ENCODE measurements around the gene SLC25A20. TPM values are rescaled to one million over a fixed set of nuclear protein-coding genes. Genes with fewer than 3 reads are reported as not detected.
"Not testable (repeated sequence)": the region's sequence is repeated elsewhere in the genome, so short reads cannot be mapped to it uniquely, and the experiment has no call there.

SLC25A20 gene
- total RNA-seq, 4 donors from 2014 or later: 8.4 to 83.8 (median 31.7) TPM

DNA sequence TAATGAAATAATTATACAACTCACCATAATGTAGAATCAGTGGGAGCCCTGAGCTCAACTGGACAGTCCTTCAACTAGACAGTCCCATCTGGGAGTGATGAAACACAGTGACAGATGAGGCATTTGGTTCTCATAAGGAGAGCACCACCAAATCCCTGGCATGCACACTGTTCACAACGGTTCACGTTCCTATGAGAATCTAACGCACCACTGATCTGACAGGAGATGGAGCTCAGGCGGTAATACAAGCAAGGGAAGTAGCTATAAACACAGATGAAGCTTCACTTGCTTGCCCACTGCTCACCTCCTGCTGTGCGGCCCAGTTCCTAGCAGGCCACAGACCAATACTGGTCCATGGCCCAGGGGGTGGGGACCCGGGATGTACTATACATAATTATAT lies 68.0 kb downstream of the SLC25A20 start:
- no peak overlapping the region for H3K27ac ChIP-seq
- no peaks in the 10 kb centered on the region for H3K27me3 ChIP-seq
- in situ Hi-C loops (cut with MboI; ENCODE audit: low pct_ligation_motif_present in 1 of 4, low pct_unique_long_range_greater_than_20kb in 1 of 4, low sequenced_read_pairs in 3 of 4): no loop called here
- H3K4me3 ChIP-seq: no peak overlapping the region
- no peak for DNase-seq
- H3K36me3 ChIP-seq: no peaks in the 10 kb centered on the region
- no peak for TF ChIP-seq POLR2AphosphoS5 (IDR thresholded peaks at IDR 0.05)
- TF ChIP-seq EP300 (IDR thresholded peaks at IDR 0.05; ENCODE audit: low read depth): no peak
- TF ChIP-seq, protein P1, sequence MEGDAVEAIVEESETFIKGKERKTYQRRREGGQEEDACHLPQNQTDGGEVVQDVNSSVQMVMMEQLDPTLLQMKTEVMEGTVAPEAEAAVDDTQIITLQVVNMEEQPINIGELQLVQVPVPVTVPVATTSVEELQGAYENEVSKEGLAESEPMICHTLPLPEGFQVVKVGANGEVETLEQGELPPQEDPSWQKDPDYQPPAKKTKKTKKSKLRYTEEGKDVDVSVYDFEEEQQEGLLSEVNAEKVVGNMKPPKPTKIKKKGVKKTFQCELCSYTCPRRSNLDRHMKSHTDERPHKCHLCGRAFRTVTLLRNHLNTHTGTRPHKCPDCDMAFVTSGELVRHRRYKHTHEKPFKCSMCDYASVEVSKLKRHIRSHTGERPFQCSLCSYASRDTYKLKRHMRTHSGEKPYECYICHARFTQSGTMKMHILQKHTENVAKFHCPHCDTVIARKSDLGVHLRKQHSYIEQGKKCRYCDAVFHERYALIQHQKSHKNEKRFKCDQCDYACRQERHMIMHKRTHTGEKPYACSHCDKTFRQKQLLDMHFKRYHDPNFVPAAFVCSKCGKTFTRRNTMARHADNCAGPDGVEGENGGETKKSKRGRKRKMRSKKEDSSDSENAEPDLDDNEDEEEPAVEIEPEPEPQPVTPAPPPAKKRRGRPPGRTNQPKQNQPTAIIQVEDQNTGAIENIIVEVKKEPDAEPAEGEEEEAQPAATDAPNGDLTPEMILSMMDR (IDR thresholded peaks at IDR 0.05): no peak
- no peak for TF ChIP-seq POLR2A (IDR thresholded peaks at IDR 0.05)
- 78 to 80% methylated on average over 1 to 6 of the region's 6 CpGs for WGBS, 2 donors (ENCODE audit: low coverage in 1 of 2)
- H3K9me3 ChIP-seq: no peaks in the 10 kb centered on the region
- intact Hi-C loops (cut with DNase I; ENCODE audit: low total_unique reads): no loop called here
- peaks cover 0 to 9% (median 1%) of the 10 kb centered on the region in 4 donors for H3K4me1 ChIP-seq

DNA sequence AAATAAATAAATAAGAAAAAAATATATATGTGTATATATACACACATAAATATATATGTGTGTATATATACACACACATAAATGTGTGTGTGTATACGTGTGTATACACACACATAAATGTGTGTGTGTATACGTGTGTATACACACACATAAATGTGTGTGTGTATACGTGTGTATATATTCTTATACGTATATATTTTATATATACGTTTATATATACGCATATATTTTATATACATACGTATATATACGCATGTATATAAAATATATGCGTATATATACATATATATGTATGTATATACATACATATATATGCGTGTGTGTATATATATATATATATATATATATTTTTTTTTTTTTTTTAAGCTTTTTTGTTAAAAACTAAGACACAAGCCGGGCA lies 69.2 kb downstream of the SLC25A20 start:
- intact Hi-C loops (cut with DNase I; ENCODE audit: low total_unique reads); in situ Hi-C loops (cut with MboI; ENCODE audit: low pct_ligation_motif_present in 1 of 4, low pct_unique_long_range_greater_than_20kb in 1 of 4, low sequenced_read_pairs in 3 of 4); H3K27ac ChIP-seq; H3K27me3 ChIP-seq; H3K36me3 ChIP-seq; H3K9me3 ChIP-seq; H3K4me1 ChIP-seq; H3K4me3 ChIP-seq; DNase-seq: not testable (repeated sequence)
- 92 to 95% methylated on average over 10 to 11 of the region's 11 CpGs for WGBS, 2 donors (ENCODE audit: low coverage in 1 of 2)

DNA sequence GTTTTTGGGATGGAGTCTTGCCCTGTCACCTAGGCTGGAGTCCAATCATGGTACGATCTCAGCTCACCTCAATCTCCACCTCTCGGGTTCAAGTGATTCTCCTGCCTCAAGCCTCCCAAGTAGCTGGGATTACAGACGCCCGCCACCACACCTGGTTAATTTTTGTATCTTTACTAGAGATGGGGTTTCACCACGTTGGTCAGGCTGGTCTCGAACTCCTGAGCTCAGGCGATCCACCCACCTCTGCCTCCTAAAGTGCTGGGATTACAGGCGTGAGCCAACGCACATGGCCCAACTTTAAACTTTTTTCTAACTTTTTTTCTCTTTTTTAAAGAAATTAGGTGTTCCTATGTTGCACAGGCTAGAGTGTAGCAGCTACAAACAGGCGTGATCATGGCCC lies 70.8 kb downstream of the SLC25A20 start:
- intact Hi-C loops (cut with DNase I; ENCODE audit: low total_unique reads); H3K4me3 ChIP-seq; H3K36me3 ChIP-seq; H3K9me3 ChIP-seq; DNase-seq; H3K4me1 ChIP-seq; in situ Hi-C loops (cut with MboI; ENCODE audit: low pct_ligation_motif_present in 1 of 4, low pct_unique_long_range_greater_than_20kb in 1 of 4, low sequenced_read_pairs in 3 of 4); H3K27me3 ChIP-seq; H3K27ac ChIP-seq: not testable (repeated sequence)
- WGBS, 2 donors (ENCODE audit: low coverage in 1 of 2): 90 to 96% methylated on average over 5 to 10 of the region's 10 CpGs

DNA sequence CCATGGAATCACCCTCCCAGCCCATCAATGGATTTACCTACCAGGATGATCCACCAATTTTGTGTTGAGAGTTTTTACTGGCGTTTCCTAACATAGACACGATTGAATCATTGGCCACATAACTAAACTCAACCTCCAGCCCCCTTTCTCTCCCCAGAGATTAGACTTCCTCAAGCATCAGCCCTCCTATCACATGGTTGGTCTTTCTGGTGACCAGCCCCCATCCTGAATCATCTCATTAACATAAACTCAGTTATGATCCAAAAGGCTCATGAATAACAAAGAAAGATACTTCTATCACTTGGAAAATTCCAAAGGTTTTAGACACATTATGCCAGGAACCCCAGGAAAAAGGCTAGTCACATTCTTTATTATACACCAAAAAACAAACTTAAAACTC lies 72.2 kb downstream of the SLC25A20 start:
- Histone ChIP-seq H3K4me3 (no peak overlapping the region), H3K27me3 (no peaks in the 10 kb centered on the region), H3K27ac (no peak overlapping the region), H3K36me3 (no peaks in the 10 kb centered on the region), H3K9me3 (no peaks in the 10 kb centered on the region), H3K4me1 (peaks cover 0 to 3% (median 0%) of the 10 kb centered on the region in 4 donors)
- in situ Hi-C loops (cut with MboI; ENCODE audit: low pct_ligation_motif_present in 1 of 4, low pct_unique_long_range_greater_than_20kb in 1 of 4, low sequenced_read_pairs in 3 of 4): no loop called here
- DNase-seq: no peak
- 60 to 74% methylated on average over 1 to 2 of the region's 2 CpGs for WGBS, 2 donors (ENCODE audit: low coverage in 1 of 2)
- intact Hi-C loops (cut with DNase I; ENCODE audit: low total_unique reads): no loop called here
- TF ChIP-seq POLR2A (IDR thresholded peaks at IDR 0.05) (no peak), EP300 (IDR thresholded peaks at IDR 0.05; ENCODE audit: low read depth) (no peak), POLR2AphosphoS5 (IDR thresholded peaks at IDR 0.05) (no peak)
- TF ChIP-seq, protein P1 (IDR thresholded peaks at IDR 0.05): no peak

DNA sequence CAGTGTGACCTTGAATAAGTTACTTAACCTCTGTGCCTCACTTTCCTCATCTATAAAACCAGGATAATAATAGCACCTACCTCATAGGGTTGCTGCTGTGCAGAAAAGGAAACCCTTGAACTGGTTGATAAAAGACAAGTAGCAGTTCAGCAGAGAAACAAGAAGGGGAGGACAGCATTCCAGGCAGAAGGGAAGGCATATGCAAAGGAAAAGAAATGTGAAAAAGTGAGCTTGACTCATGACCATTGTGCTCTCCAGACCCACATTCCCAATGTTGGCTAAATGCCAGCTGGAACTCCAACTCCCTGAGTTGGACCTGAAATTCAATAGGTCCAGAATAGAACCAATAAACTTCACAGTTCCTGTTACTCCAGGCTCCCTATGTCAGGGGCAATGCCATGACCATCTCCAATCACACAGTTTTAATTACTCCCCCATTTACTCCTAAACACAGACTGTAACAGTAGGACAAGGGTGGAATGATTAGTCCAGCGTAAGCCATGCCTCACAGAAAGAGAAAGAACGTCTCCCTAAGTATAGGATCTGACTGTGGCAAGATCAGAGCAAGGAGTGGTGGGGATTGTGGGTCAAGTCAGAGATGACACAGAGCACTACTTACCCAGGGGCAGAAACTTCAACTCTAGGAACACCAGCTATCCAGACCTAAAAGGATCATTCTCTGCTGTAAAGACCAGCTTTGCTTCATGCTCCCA lies 77.9 kb downstream of the SLC25A20 start:
- Histone ChIP-seq H3K9me3 (no peaks in the 10 kb centered on the region), H3K4me1 (peaks cover 0 to 5% (median 0%) of the 10 kb centered on the region in 4 donors), H3K27ac (no peak overlapping the region), H3K36me3 (no peaks in the 10 kb centered on the region), H3K4me3 (no peak overlapping the region), H3K27me3 (no peaks in the 10 kb centered on the region)
- in situ Hi-C loops (cut with MboI; ENCODE audit: low pct_ligation_motif_present in 1 of 4, low pct_unique_long_range_greater_than_20kb in 1 of 4, low sequenced_read_pairs in 3 of 4): no loop called here
- intact Hi-C loops (cut with DNase I; ENCODE audit: low total_unique reads): no loop called here
- TF ChIP-seq EP300 (IDR thresholded peaks at IDR 0.05; ENCODE audit: low read depth): no peak
- TF ChIP-seq POLR2AphosphoS5 (IDR thresholded peaks at IDR 0.05): no peak
- 73 to 94% methylated on average over 2 of the region's 2 CpGs for WGBS, 2 donors (ENCODE audit: low coverage in 1 of 2)
- DNase-seq: no peak
